Body of pancreas (tissue), 4 donors: Measurements from ENCODE around the gene ITGA1. TPM values are rescaled to one million over a fixed set of nuclear protein-coding genes. Genes with fewer than 3 reads are reported as not detected.

Experiments used
- ATAC-seq: fragments of 150-250 bp; one replicate; pipeline ENCODE4 v1.9.1; 2016
- DNase-seq, 4 donors: peaks; one replicate each; pipeline ENCODE4 v3.0.0-alpha.2; 2019
- H3K27ac ChIP-seq, 4 donors: fragments of 200-600 bp; sonication (generic); 1 replicate in 3 of 4; 2 replicates in 1 of 4; pipeline versions ENCODE4 v1.5.1 to v1.6.1; 2016 to 2019; ENCODE audit warnings: mild to moderate bottlenecking in 1 of 4, mixed read lengths in 1 of 4, moderate library complexity in 1 of 4
- H3K27me3 ChIP-seq, 2 donors: fragments of 200-600 bp; sonication (generic); one replicate each; pipeline ENCODE4 v1.6.0; 2016; ENCODE audit warnings: mild to moderate bottlenecking in 1 of 2
- H3K36me3 ChIP-seq, 2 donors: fragments of 200-600 bp; sonication (generic); replicated peaks in 1 of 2; 2 replicates each; pipeline ENCODE4 v1.5.1; 2016; ENCODE audit warnings: low read depth in 2 of 2; ENCODE audit not compliant: insufficient read depth in 1 of 2
- H3K4me1 ChIP-seq: fragments of 200-600 bp; sonication (generic); one replicate; pipeline ENCODE4 v1.6.0; 2016
- H3K4me3 ChIP-seq, 2 donors: fragments of 200-600 bp; sonication (generic); 1 replicate in 1 of 2; 2 replicates in 1 of 2; pipeline ENCODE4 v1.5.1; 2016 to 2019
- H3K9me3 ChIP-seq, 3 donors: fragments of 200-600 bp; sonication (generic); 1 replicate in 2 of 3; 2 replicates in 1 of 3; pipeline ENCODE4 v1.5.1; 2016
- CTCF ChIP-seq, 7 experiments: fragments of 450-650 bp in 4 of 7; fragments of 200-600 bp in 3 of 7; sonication (generic) in 3 of 7; IDR thresholded peaks; one replicate each; pipeline ENCODE4 v1.5.1; 2016 to 2019; ENCODE audit warnings: antibody characterized with exemption in 7 of 7
- POLR2A ChIP-seq, 3 donors: fragments of 450-650 bp; IDR thresholded peaks; one replicate each; pipeline ENCODE4 v1.6.1; 2016; ENCODE audit warnings: antibody characterized with exemption in 3 of 3, mild to moderate bottlenecking in 2 of 3
- WGBS, 2 donors: methylation state at CpG; one replicate each; pipeline ENCODE4 v1.1.5; 2017; 5-methylcytosine and 5-hydroxymethylcytosine counted together
- intact Hi-C: fragments of 100-400 bp; cut with DNase I; formaldehyde crosslinking; loops from one replicate; pipeline ENCODE4 v1.15.1; 2023
- total RNA-seq, 2 donors: library from RNA; depleted of rRNA; stranded (reverse); fragments of >200 nt; gene quantifications; one replicate each; pipeline ENCODE4 v1.1.0, GENCODE V29; 2016

ITGA1 gene
- total RNA-seq, 2 donors from 2014 or later = 6.9 to 11.2 TPM

- H3K4me1 ChIP-seq = no peaks in the 10 kb centered on the region
- 54 to 76% methylated on average over 2 of the region's 2 CpGs for WGBS, 2 donors
- DNase-seq (no peak), ATAC-seq (no peak)
- intact Hi-C loops = no loop called here
- H3K4me3 ChIP-seq = no peak overlapping the region
- no peaks in the 10 kb centered on the region for H3K9me3 ChIP-seq
- no peaks in the 10 kb centered on the region for H3K36me3 ChIP-seq
- H3K27me3 ChIP-seq = no peaks in the 10 kb centered on the region
- TF ChIP-seq POLR2A (IDR thresholded peaks at IDR 0.05) (no peak), CTCF (IDR thresholded peaks at IDR 0.05) (no peak)
- H3K27ac ChIP-seq = no peak overlapping the region
Measured at GRCh38 chr5:52928689-52929088, 141.0 kb downstream of the ITGA1 start.

- ATAC-seq = no peak
- Histone ChIP-seq H3K27ac (no peak overlapping the region), H3K4me3 (no peak overlapping the region), H3K36me3 (no peaks in the 10 kb centered on the region), H3K9me3 (no peaks in the 10 kb centered on the region), H3K4me1 (no peaks in the 10 kb centered on the region), H3K27me3 (no peaks in the 10 kb centered on the region)
- intact Hi-C loops = no loop called here
- TF ChIP-seq CTCF (IDR thresholded peaks at IDR 0.05) = no peak
- DNase-seq = no peak
Measured at GRCh38 chr5:52938226-52938625, 150.5 kb downstream of the ITGA1 start.

- H3K27ac ChIP-seq = no peak overlapping the region
- no peak for TF ChIP-seq CTCF (IDR thresholded peaks at IDR 0.05)
- TF ChIP-seq POLR2A (IDR thresholded peaks at IDR 0.05) = no peak
- H3K4me1 ChIP-seq = no peaks in the 10 kb centered on the region
- no peak for ATAC-seq
- no peaks in the 10 kb centered on the region for H3K9me3 ChIP-seq
- no peaks in the 10 kb centered on the region for H3K27me3 ChIP-seq
- intact Hi-C loops = no loop called here
- no peak for DNase-seq
- 71 to 95% methylated on average over 2 of the region's 2 CpGs for WGBS, 2 donors
- no peaks in the 10 kb centered on the region for H3K36me3 ChIP-seq
- no peak overlapping the region for H3K4me3 ChIP-seq
Measured at GRCh38 chr5:52943285-52943684, 155.6 kb downstream of the ITGA1 start.

- H3K27ac ChIP-seq = no peak overlapping the region
- no peaks in the 10 kb centered on the region for H3K36me3 ChIP-seq
- H3K27me3 ChIP-seq = no peaks in the 10 kb centered on the region
- H3K9me3 ChIP-seq = no peaks in the 10 kb centered on the region
- H3K4me3 ChIP-seq = no peak overlapping the region
- ATAC-seq (no peak), DNase-seq (no peak)
- WGBS, 2 donors = 74 to 82% methylated on average over 4 to 7 of the region's 7 CpGs
- H3K4me1 ChIP-seq = no peaks in the 10 kb centered on the region
- TF ChIP-seq CTCF (IDR thresholded peaks at IDR 0.05) = no peak
- no peak for TF ChIP-seq POLR2A (IDR thresholded peaks at IDR 0.05)
- intact Hi-C loops = no loop called here
Measured at GRCh38 chr5:52943808-52944207, 156.1 kb downstream of the ITGA1 start.

GRCh38 chr5:52945040-52945439 is 157.3 kb downstream of the ITGA1 start:
- 13 to 18% methylated on average over 4 of the region's 4 CpGs for WGBS, 2 donors
- no peaks in the 10 kb centered on the region for H3K36me3 ChIP-seq
- no peaks in the 10 kb centered on the region for H3K27me3 ChIP-seq
- intact Hi-C loops = loop anchor here (5.0 kb wide), 1 partner anchor 157 kb away; no protein-coding TSS in a partner anchor
- DNase-seq (no peak), ATAC-seq (no peak)
- H3K4me3 ChIP-seq = no peak overlapping the region
- H3K27ac ChIP-seq = no peak overlapping the region
- H3K9me3 ChIP-seq = no peaks in the 10 kb centered on the region
- H3K4me1 ChIP-seq = no peaks in the 10 kb centered on the region
- no peak for TF ChIP-seq CTCF (IDR thresholded peaks at IDR 0.05)
- TF ChIP-seq POLR2A (IDR thresholded peaks at IDR 0.05) = no peak
